ENCODE data around the gene ARL14EPL.

DNA sequence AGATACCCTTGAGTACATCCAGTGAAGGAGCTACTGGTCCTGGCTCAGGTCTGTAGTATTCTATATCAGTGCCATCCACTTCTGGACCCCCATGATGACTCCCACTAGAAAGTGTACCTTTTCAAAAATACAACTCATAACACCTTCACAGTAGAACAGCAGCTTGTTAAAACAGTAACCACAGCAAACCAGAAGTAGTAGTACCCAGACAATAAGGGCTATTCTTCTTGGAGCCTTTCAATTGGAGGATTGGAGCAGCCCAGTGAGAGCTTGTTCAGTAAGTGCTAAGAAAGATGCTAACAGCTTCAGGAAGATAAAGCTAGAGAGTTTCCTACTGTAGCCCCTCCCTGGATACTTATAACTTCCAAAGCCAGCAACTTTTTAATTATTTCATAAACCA lies 10.1 kb downstream of the ARL14EPL start:
- TF ChIP-seq POLR2A (IDR thresholded peaks at IDR 0.05), result no peak
- TF ChIP-seq, protein P1, sequence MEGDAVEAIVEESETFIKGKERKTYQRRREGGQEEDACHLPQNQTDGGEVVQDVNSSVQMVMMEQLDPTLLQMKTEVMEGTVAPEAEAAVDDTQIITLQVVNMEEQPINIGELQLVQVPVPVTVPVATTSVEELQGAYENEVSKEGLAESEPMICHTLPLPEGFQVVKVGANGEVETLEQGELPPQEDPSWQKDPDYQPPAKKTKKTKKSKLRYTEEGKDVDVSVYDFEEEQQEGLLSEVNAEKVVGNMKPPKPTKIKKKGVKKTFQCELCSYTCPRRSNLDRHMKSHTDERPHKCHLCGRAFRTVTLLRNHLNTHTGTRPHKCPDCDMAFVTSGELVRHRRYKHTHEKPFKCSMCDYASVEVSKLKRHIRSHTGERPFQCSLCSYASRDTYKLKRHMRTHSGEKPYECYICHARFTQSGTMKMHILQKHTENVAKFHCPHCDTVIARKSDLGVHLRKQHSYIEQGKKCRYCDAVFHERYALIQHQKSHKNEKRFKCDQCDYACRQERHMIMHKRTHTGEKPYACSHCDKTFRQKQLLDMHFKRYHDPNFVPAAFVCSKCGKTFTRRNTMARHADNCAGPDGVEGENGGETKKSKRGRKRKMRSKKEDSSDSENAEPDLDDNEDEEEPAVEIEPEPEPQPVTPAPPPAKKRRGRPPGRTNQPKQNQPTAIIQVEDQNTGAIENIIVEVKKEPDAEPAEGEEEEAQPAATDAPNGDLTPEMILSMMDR (IDR thresholded peaks at IDR 0.05), result no peak

Measured in right lobe of liver (tissue), 4 donors.